GM21381 (cell line): ENCODE measurements around the gene SP140L.
"Not testable (repeated sequence)": the region's sequence is repeated elsewhere in the genome, so short reads cannot be mapped to it uniquely, and the experiment has no call there.

ENCODE experiments used
- ATAC-seq: cut with Tn5 transposase; IDR thresholded peaks from one replicate; pipeline ENCODE4 v1.9.1; 2021; ENCODE audit warnings: mild to moderate bottlenecking, moderate library complexity; ENCODE audit not compliant: unreplicated experiment

SP140L gene

GRCh38 chr2:230417436-230417835 is 90.4 kb downstream of the SP140L start:
- no peak for ATAC-seq

- ATAC-seq: no peak
Observed at GRCh38 chr2:230418341-230419016, 91.5 kb downstream of the SP140L start.

- ATAC-seq: no peak
Observed at GRCh38 chr2:230419181-230419580, 92.2 kb downstream of the SP140L start.

GRCh38 chr2:230422149-230422548 is 95.2 kb downstream of the SP140L start:
- no peak for ATAC-seq

- ATAC-seq: no peak
Observed at GRCh38 chr2:230423851-230424458, 97.0 kb downstream of the SP140L start.

GRCh38 chr2:230425377-230425776 is 98.4 kb downstream of the SP140L start:
- no peak for ATAC-seq

GRCh38 chr2:230429513-230429912 is 102.5 kb downstream of the SP140L start:
- no peak for ATAC-seq

GRCh38 chr2:230430957-230431910 is 104.2 kb downstream of the SP140L start:
- ATAC-seq: no peak

- ATAC-seq: no peak
Observed at GRCh38 chr2:230434677-230435324, 107.8 kb downstream of the SP140L start.

- no peak for ATAC-seq
Observed at GRCh38 chr2:230435431-230435830, 108.4 kb downstream of the SP140L start.

GRCh38 chr2:230439121-230439520 is 112.1 kb downstream of the SP140L start:
- ATAC-seq: not testable (repeated sequence)

GRCh38 chr2:230439590-230439989 is 112.6 kb downstream of the SP140L start:
- no peak for ATAC-seq

GRCh38 chr2:230441227-230441897 is 114.4 kb downstream of the SP140L start:
- peak; percentile 64 for ATAC-seq

- ATAC-seq: no peak
Observed at GRCh38 chr2:230443541-230443940, 116.5 kb downstream of the SP140L start.

GRCh38 chr2:230444832-230445231 is 117.8 kb downstream of the SP140L start:
- no peak for ATAC-seq

- no peak for ATAC-seq
Observed at GRCh38 chr2:230447036-230447435, 120.0 kb downstream of the SP140L start.

GRCh38 chr2:230447455-230448451 is 120.8 kb downstream of the SP140L start:
- ATAC-seq: peak; percentile 71

- no peak for ATAC-seq
Observed at GRCh38 chr2:230449901-230450467, 123.0 kb downstream of the SP140L start.

- no peak for ATAC-seq
Observed at GRCh38 chr2:230453006-230453405, 126.0 kb downstream of the SP140L start.
